Measurements from ENCODE around the gene CAMK1D. TPM values are rescaled to one million over a fixed set of nuclear protein-coding genes. Genes with fewer than 3 reads are reported as not detected.
A peak's percentile ranks its signal among the peaks of the same experiment; 100 is the strongest.

CAMK1D gene
- total RNA-seq, 2 experiments from 2014 or later: 28.8 to 35.3 TPM

DNA sequence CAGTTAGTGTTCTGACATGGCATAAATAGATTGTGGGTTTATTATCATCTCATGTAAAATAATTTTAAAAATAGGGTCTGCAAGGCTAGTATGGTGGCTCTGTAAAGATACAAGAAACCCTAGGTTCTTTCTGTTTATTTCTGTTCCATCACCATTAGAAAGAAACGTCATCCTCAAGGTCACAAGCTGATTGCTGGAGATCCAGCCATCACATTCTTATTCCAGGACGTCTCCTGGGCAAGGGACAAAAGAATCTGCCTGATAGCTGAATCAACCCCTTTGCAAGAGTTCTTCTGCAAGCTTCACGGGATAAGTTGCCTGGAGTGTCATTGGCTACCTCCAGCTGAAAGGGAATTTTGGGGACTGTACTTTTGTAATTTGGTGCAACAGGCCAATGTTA is 184.4 kb downstream of the CAMK1D start:
- Histone ChIP-seq H3K4me1 (ENCODE audit: insufficient read depth, low read length) (no peaks in the 10 kb centered on the region), H3K27ac (ENCODE audit: low read depth in 1 of 2, low read length in 2 of 2) (no peak overlapping the region), H3K4me3 (ENCODE audit: low read length) (no peak overlapping the region), H3K36me3 (ENCODE audit: insufficient read depth, low read length) (no peaks in the 10 kb centered on the region), H3K9me3 (ENCODE audit: control insufficient read depth in 1 of 2, insufficient read depth in 1 of 2, low read length in 2 of 2) (no peaks in the 10 kb centered on the region), H3K27me3 (ENCODE audit: control insufficient read depth in 1 of 2, insufficient read depth in 2 of 2, low read length in 2 of 2) (no peaks in the 10 kb centered on the region)
- Mint-ChIP-seq H3K27me3 (no peaks in the 10 kb centered on the region), H3K9me3 (peaks cover 4% of the 10 kb centered on the region), H3K4me3 (no peak overlapping the region), H3K4me1 (ENCODE audit: low read depth) (peaks cover 28% of the 10 kb centered on the region), H3K36me3 (ENCODE audit: low read depth) (no peaks in the 10 kb centered on the region), H3K27ac (no peak overlapping the region)
- intact Hi-C loops (cut with DNase I, micrococcal nuclease): no loop called here
- TF ChIP-seq, protein P1, sequence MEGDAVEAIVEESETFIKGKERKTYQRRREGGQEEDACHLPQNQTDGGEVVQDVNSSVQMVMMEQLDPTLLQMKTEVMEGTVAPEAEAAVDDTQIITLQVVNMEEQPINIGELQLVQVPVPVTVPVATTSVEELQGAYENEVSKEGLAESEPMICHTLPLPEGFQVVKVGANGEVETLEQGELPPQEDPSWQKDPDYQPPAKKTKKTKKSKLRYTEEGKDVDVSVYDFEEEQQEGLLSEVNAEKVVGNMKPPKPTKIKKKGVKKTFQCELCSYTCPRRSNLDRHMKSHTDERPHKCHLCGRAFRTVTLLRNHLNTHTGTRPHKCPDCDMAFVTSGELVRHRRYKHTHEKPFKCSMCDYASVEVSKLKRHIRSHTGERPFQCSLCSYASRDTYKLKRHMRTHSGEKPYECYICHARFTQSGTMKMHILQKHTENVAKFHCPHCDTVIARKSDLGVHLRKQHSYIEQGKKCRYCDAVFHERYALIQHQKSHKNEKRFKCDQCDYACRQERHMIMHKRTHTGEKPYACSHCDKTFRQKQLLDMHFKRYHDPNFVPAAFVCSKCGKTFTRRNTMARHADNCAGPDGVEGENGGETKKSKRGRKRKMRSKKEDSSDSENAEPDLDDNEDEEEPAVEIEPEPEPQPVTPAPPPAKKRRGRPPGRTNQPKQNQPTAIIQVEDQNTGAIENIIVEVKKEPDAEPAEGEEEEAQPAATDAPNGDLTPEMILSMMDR (IDR thresholded peaks at IDR 0.05): no peak
- ChIA-PET CTCF (no interaction called here), POLR2A (no interaction called here)
- ATAC-seq (ENCODE audit: poor library complexity) (no peak), DNase-seq (no peak)

DNA sequence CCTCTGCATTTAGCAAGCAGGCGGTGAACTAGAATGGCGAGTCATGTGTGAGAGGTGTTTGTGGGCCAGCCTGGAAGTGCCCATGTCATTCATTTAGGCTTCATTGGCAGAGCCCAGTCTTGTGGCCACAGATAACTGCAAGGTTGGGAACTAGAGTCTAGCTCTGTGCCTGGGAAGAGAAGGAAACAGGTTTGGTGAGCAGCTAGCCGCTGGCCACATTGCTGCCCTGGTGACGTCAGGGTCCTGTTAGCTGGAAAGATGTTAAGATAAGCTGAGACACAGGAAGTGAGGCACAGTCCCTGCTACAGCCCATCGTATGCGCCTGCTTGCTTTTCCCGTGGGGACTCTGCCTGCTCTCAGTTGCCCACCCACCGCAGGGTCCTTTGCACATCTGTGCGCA is 185.5 kb downstream of the CAMK1D start:
- ChIA-PET CTCF (no interaction called here), POLR2A (interaction anchor here (0.6 kb wide), 1 partner anchor 185 kb away, joined by 3 read pairs; the partner anchor contains the start of gene CAMK1D)
- H3K9me3 Mint-ChIP-seq: peaks cover 4% of the 10 kb centered on the region
- H3K27me3 Mint-ChIP-seq: no peaks in the 10 kb centered on the region
- TF ChIP-seq, protein P1 (IDR thresholded peaks at IDR 0.05): no peak
- Histone ChIP-seq H3K36me3 (ENCODE audit: insufficient read depth, low read length) (no peaks in the 10 kb centered on the region), H3K27me3 (ENCODE audit: control insufficient read depth in 1 of 2, insufficient read depth in 2 of 2, low read length in 2 of 2) (no peaks in the 10 kb centered on the region), H3K27ac (ENCODE audit: low read depth in 1 of 2, low read length in 2 of 2) (no peak overlapping the region), H3K4me1 (ENCODE audit: insufficient read depth, low read length) (no peaks in the 10 kb centered on the region), H3K9me3 (ENCODE audit: control insufficient read depth in 1 of 2, insufficient read depth in 1 of 2, low read length in 2 of 2) (no peaks in the 10 kb centered on the region), H3K4me3 (ENCODE audit: low read length) (no peak overlapping the region)
- intact Hi-C loops (cut with DNase I, micrococcal nuclease): no loop called here
- H3K27ac Mint-ChIP-seq: no peak overlapping the region
- H3K4me3 Mint-ChIP-seq: no peak overlapping the region
- peaks cover 28% of the 10 kb centered on the region for H3K4me1 Mint-ChIP-seq (ENCODE audit: low read depth)
- DNase-seq (no peak), ATAC-seq (ENCODE audit: poor library complexity) (no peak)
- H3K36me3 Mint-ChIP-seq (ENCODE audit: low read depth): no peaks in the 10 kb centered on the region

DNA sequence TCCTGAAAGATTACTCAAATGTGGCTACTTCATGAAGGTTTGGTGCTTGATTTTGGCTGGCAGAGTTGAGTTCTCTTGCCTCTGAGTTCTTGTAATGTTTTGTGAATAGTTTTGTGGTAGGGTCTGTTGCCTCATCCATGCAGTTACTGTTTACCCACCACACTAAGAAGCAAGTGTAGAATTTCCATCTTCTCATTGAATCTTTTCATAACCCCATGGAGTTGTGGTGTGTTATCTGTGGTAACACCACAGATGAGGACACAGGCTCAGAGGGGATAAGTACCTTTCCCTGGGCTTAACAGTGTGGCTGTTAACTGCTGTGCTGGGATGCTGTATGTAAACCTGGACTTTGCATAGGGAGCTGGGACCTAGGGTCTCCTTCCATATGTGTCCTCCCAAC is 186.3 kb downstream of the CAMK1D start:
- Histone ChIP-seq H3K27me3 (ENCODE audit: control insufficient read depth in 1 of 2, insufficient read depth in 2 of 2, low read length in 2 of 2) (no peaks in the 10 kb centered on the region), H3K36me3 (ENCODE audit: insufficient read depth, low read length) (no peaks in the 10 kb centered on the region), H3K4me1 (ENCODE audit: insufficient read depth, low read length) (no peaks in the 10 kb centered on the region), H3K27ac (ENCODE audit: low read depth in 1 of 2, low read length in 2 of 2) (no peak overlapping the region), H3K4me3 (ENCODE audit: low read length) (no peak overlapping the region), H3K9me3 (ENCODE audit: control insufficient read depth in 1 of 2, insufficient read depth in 1 of 2, low read length in 2 of 2) (no peaks in the 10 kb centered on the region)
- POLR2A ChIA-PET: no interaction called here
- TF ChIP-seq, protein P1 (IDR thresholded peaks at IDR 0.05): no peak
- Mint-ChIP-seq H3K36me3 (ENCODE audit: low read depth) (no peaks in the 10 kb centered on the region), H3K27me3 (no peaks in the 10 kb centered on the region), H3K27ac (peak overlapping the region; percentile 51), H3K4me3 (no peak overlapping the region), H3K9me3 (peaks cover 4% of the 10 kb centered on the region), H3K4me1 (ENCODE audit: low read depth) (peaks cover 31% of the 10 kb centered on the region)
- DNase-seq: no peak
- CTCF ChIA-PET: no interaction called here
- ATAC-seq (ENCODE audit: poor library complexity): no peak
- intact Hi-C loops (cut with DNase I, micrococcal nuclease): no loop called here

All from CD4-positive, alpha-beta T cell (primary cell).